HUDEP-2 (cell line): ENCODE measurements around the gene KCNH1.

Experiments
- DNase-seq, 76 experiments: peaks; one replicate each; lab custom pipeline; 2025; ENCODE audit not compliant: unreplicated experiment in 76 of 76; lab: John Stamatoyannopoulos, UW

KCNH1 gene

GRCh38 chr1:210730023-210730422, 403.9 kb downstream of the KCNH1 start:
- DNase-seq, result no peak

GRCh38 chr1:210728437-210729149, 405.4 kb downstream of the KCNH1 start:
- no peak for DNase-seq

DNA sequence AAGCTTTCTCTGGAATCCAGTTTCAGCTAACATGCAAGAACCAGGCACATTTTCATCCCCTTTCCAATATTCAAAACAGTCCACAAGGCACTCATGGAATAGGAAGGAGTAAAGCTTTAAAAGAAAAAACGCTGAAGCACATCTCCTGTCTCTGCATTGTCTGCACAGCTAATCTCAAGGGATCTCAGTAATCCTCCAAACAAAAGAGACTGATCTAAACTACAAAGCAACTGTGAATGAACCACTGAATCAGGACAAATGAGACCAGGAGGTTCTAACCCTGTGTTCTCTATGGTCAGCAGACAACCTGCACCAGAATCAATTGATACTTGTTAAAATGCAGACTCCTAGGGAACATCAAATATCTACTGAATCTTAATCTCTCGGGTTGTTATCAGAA, 406.2 kb downstream of the KCNH1 start:
- no peak for DNase-seq

DNA sequence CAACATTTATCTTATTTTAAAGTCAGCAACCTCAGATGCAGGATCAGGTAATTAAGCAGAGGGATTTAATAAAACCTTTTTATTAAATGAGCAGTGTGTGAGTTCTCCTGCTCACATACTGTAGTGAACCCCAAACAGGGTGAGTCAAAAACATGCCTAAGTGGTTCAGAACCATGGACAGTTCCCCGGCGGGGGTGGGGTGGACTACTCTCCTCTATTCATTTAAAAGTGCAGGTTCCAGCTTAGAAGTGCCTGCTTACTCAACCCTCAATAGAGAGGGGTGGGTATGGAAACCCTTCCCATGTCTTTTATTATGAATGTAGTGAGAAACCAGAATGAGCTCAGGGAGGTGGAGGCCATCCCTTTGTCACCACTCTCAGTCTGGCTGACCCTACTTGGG, 407.3 kb downstream of the KCNH1 start:
- peak in 40 of 76 experiments; percentile 1 to 54 (median 22) for DNase-seq

GRCh38 chr1:210724768-210725167, 409.2 kb downstream of the KCNH1 start:
- no peak for DNase-seq

- no peak for DNase-seq
Observed at GRCh38 chr1:210723646-210724045, 410.3 kb downstream of the KCNH1 start.

GRCh38 chr1:210722410-210723081, 411.4 kb downstream of the KCNH1 start:
- DNase-seq, result no peak

- peak in 1 of 76 experiments; percentile 2 for DNase-seq
Observed at GRCh38 chr1:210715072-210715471, 418.9 kb downstream of the KCNH1 start.

GRCh38 chr1:210711825-210712612, 421.9 kb downstream of the KCNH1 start:
- DNase-seq, result no peak

GRCh38 chr1:210709701-210710100, 424.2 kb downstream of the KCNH1 start:
- no peak for DNase-seq

DNA sequence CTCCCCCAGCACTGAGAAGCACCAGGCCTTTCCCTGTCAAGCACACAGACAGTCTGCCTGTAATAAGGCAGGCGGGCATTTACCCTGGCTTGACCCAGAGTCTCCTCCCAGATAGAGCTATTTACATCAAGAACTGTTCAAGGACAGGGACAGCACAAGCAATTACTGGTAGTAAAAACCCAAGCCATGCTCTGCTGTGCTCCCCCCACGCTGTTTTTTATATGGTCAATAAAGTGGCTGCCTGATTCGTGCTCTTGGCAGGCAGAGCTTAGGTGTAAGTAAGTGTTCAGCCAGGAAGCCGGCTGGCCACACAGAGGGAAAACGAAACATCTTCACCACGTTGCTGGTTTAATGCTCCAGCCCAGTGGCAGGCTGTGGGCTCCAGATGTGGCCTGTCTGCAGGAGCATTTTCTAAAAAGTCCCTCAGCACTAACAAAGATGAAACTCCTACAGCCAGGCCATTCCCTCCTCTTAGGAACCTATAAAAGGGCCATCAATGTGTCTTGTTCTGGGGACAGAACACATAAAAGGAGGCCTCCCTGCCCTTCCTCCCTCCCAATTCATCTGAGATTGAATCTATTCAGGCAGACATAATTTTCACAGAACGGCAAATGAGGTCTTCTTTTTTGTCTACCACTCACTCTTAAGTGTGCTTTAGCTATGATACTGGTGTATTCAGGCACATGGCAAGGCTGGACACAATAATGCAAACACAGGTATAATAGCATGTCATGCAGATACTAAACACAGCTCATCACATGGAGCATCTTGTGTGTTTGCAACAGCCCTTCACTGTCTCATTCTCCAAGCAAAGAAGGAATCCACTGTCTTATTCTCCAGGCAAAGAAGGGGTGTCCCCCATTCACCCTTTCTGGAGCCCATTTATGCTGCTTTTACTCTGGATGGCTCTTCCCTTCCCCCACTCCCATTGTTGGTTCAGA, 426.4 kb downstream of the KCNH1 start:
- DNase-seq, result no peak

DNA sequence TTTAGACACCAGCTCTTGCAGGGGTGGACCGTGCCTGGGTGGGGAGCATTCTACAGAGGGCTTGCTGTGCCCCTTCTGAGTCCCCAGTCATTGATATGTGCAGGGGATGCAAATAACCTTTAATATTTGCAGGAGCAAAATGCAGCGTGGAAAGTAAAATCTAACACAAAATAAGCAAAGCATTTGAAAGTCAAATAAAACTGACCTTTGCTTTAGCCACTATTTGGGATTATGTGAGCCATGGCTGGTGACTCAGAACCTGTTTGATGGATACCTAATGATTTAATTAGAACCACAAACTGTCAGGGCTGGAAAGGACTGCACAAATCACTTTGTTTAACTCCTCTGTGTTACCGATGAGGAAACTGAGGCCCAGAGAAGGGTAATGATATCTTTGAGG, 427.7 kb downstream of the KCNH1 start:
- no peak for DNase-seq

- DNase-seq, result no peak
Observed at GRCh38 chr1:210705086-210705485, 428.9 kb downstream of the KCNH1 start.

DNA sequence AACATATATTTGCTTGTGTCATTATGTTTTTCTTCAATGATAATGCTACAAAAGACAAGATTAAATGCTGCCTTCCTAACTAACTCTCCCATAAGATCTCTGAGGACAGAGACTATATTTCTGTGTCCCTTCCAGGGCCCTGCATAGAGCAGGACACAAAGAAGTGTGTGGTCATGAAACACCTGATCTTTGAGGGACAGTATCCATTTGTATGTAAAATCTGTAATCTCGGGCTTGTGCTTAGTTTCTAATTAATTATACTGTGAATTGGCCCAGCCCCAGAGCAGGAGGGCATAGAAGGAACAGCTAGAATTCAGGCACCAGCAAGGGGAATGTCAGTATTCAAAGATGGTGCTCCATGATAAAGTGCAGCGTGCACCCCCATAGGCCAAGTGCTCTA, 430.4 kb downstream of the KCNH1 start:
- DNase-seq, result no peak

- DNase-seq, result no peak
Observed at GRCh38 chr1:210702506-210702905, 431.4 kb downstream of the KCNH1 start.

DNA sequence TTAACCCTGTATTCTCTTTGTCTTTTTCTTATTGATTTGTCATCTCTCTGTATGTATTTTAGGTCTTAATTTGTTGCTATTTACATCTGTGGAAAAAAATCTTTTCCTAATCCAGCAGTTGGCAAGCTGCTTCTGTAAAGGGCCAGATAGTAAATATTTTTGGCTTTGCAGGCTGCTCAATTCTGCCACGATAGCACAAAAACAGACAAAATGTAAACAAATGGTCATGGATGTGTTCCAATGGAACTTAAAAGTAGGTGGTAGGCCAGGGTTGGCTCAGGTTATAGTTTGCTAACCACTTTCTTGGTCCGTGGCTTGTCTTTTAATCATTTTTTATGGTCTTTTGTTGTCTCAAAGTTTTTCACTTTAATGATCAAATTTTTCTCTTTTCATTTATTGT, 433.4 kb downstream of the KCNH1 start:
- no peak for DNase-seq

DNA sequence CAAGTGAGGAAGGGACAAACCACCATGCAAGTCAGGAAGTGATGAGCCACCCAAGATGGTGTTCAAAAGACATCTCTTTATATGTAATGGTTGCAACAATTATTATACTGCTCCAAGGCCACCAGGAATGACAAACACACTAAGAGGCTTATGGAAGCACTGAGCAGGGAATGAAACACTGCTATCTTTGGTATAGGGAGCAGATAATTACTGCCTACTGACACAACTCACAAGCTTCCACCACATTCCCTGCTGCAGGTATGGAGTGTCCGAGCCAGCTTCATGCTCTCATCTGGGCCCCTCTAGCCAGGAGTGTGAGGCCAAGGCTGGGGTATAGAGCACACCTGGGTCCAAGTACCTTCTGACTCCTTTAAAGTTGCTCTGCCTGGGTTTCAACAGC, 433.9 kb downstream of the KCNH1 start:
- DNase-seq, result no peak

- DNase-seq, result no peak
Observed at GRCh38 chr1:210698661-210699060, 435.3 kb downstream of the KCNH1 start.

DNA sequence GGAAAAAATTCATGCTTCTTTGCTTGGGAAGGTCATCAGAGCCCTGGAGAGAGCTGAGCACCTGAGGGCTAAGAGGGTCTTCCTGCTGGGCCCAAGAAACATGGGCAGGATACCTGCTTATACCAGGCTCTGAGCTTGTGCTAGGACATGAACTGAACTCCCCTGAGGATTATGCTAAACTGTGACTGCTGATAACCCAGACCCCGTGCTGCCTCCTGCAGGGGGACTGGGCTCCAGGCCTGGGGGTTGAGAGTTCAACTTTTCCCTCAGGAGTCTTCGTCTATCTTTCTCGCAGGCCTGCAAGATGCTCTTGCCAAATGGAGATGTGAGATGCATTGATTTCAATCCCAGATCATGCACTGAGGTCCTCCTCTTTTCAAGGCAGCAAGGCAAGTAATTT, 436.8 kb downstream of the KCNH1 start:
- DNase-seq, result no peak

DNA sequence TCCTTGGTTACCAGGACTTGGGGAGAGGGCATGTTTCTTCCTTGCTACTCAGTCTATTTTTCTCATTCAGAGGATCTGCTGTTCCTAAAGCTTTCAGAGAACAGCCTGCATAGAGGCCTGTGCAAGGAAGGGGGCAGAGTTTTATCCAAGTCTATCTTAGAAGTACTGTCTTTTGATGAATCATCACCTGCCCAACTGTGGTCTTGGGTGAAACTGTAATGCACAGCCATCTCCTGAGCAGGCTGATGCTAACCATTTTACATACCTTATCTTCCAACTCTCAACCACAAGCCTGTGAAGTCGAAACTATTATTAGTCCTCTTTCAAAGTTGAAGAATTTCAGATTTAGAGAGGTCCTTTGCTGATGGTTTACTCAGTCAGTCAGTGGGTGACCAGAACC, 437.2 kb downstream of the KCNH1 start:
- no peak for DNase-seq

- no peak for DNase-seq
Observed at GRCh38 chr1:210695026-210695425, 438.9 kb downstream of the KCNH1 start.
